ENCODE results near the gene PPP2R5E.

The PPP2R5E gene

GRCh38 chr14:63508033-63508432 is 35.1 kb downstream of the PPP2R5E start:
- no peak for TF ChIP-seq CTCF (conservative IDR thresholded peaks at IDR 0.05; ENCODE audit: low read depth, low read length)
- no peak overlapping the region for H3K4me3 ChIP-seq (ENCODE audit: low read depth, low read length)
- DNase-seq (ENCODE audit: low read depth): no peak

- DNase-seq (ENCODE audit: low read depth): no peak
- no peak overlapping the region for H3K4me3 ChIP-seq (ENCODE audit: low read depth, low read length)
- TF ChIP-seq CTCF (conservative IDR thresholded peaks at IDR 0.05; ENCODE audit: low read depth, low read length): no peak
Observed at GRCh38 chr14:63504648-63505047, 38.5 kb downstream of the PPP2R5E start.

GRCh38 chr14:63501429-63501828 is 41.7 kb downstream of the PPP2R5E start:
- no peak for DNase-seq (ENCODE audit: low read depth)
- H3K4me3 ChIP-seq (ENCODE audit: low read depth, low read length): no peak overlapping the region
- no peak for TF ChIP-seq CTCF (conservative IDR thresholded peaks at IDR 0.05; ENCODE audit: low read depth, low read length)

- peak; percentile 45 for DNase-seq (ENCODE audit: low read depth)
- H3K4me3 ChIP-seq (ENCODE audit: low read depth, low read length): no peak overlapping the region
- no peak for TF ChIP-seq CTCF (conservative IDR thresholded peaks at IDR 0.05; ENCODE audit: low read depth, low read length)
Observed at GRCh38 chr14:63499701-63500250, 43.4 kb downstream of the PPP2R5E start.

GRCh38 chr14:63496837-63497400 is 46.3 kb downstream of the PPP2R5E start:
- no peak overlapping the region for H3K4me3 ChIP-seq (ENCODE audit: low read depth, low read length)
- no peak for DNase-seq (ENCODE audit: low read depth)
- no peak for TF ChIP-seq CTCF (conservative IDR thresholded peaks at IDR 0.05; ENCODE audit: low read depth, low read length)

- TF ChIP-seq CTCF (conservative IDR thresholded peaks at IDR 0.05; ENCODE audit: low read depth, low read length): peak; percentile 43
- peak; percentile 46 for DNase-seq (ENCODE audit: low read depth)
- no peak overlapping the region for H3K4me3 ChIP-seq (ENCODE audit: low read depth, low read length)
Observed at GRCh38 chr14:63493246-63493645, 49.9 kb downstream of the PPP2R5E start.

GRCh38 chr14:63492391-63492790 is 50.8 kb downstream of the PPP2R5E start:
- no peak for TF ChIP-seq CTCF (conservative IDR thresholded peaks at IDR 0.05; ENCODE audit: low read depth, low read length)
- peak; percentile 42 for DNase-seq (ENCODE audit: low read depth)
- H3K4me3 ChIP-seq (ENCODE audit: low read depth, low read length): no peak overlapping the region
